ENCODE results near the gene GBA2.
A peak's percentile ranks its signal among the peaks of the same experiment; 100 is the strongest.

GBA2 gene

GRCh38 chr9:35763803-35764202 is 14.8 kb upstream of the GBA2 start:
- no peak for DNase-seq (ENCODE audit: low read depth)

GRCh38 chr9:35763181-35763580 is 14.2 kb upstream of the GBA2 start:
- no peak for DNase-seq (ENCODE audit: low read depth)

DNA sequence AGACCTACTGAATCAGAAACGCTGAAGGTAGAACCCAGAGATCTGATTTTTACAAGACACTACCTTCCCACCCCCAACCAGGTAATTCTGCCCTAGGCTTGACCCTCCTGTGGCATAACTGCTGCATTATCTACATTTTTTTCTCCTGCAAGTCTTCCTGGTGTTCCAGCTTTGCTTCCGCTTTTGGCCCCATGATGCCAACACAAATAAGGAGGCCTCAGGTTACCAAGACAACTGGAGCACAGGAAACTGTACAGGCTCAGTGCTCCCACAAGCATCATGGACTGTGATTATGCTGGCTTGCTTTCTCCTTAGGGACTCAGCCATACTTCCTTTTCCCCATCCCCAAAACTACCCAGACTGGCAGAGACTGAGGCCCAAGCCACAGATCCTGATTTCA is 11.6 kb upstream of the GBA2 start:
- no peak for DNase-seq (ENCODE audit: low read depth)

DNA sequence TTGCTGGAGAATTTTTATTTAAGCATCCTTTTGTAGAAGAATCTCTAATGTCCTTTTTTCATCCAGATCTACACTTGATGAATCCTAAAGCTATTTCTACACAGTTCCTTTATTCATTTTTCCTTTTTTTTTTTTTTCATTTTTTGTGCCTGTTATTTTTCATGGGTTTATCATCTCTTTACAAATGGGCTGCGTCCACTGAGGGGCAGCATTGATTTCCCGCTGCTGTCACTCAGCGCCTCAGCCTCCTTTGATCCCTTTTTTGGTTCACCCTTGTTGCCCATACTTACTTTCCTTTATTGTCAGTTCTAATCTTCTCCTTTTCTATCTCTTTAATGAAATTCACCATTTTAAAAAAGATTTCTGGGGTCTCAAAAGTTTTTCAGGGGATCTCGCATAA is 10.8 kb upstream of the GBA2 start:
- no peak for DNase-seq (ENCODE audit: low read depth)

- DNase-seq (ENCODE audit: low read depth): no peak
Measured at GRCh38 chr9:35758475-35759050, 9.5 kb upstream of the GBA2 start.

GRCh38 chr9:35757892-35758275 is 8.9 kb upstream of the GBA2 start:
- DNase-seq (ENCODE audit: low read depth): no peak

DNA sequence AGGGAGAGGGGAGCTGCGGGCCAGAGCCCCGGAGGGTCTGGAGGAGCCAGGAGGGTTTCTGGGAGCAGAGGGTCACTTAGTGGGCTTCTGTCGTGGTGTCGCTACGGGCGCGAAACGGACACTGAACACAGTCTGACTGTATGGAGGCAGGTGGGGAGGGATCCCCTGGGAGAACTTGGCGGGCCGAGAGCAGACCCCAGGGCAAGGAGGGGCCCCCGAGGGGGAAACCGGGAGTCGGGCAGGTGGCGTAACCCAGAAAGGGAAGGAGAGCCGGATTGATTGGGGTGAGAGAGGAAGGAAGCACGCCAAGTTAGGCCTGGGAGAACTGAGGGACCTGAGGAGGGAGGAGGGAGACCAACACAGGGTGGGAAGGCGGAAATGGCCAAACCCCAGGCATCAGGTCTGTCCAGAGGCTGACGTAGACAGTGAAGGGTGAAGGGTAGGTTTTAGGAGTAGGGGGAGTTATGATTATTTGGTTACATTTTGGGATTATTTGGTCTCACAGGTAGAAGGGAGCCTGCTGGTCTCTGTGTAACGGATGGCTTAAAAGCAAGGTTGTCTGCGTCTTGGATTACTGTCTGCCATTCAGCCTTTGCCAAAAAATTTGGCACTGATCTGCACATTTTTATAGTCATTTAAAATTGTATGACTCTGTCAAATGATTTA is 8.3 kb upstream of the GBA2 start:
- DNase-seq (ENCODE audit: low read depth): peak; percentile 7

GRCh38 chr9:35756275-35757225 is 7.5 kb upstream of the GBA2 start:
- peak; percentile 75 for DNase-seq (ENCODE audit: low read depth)

DNA sequence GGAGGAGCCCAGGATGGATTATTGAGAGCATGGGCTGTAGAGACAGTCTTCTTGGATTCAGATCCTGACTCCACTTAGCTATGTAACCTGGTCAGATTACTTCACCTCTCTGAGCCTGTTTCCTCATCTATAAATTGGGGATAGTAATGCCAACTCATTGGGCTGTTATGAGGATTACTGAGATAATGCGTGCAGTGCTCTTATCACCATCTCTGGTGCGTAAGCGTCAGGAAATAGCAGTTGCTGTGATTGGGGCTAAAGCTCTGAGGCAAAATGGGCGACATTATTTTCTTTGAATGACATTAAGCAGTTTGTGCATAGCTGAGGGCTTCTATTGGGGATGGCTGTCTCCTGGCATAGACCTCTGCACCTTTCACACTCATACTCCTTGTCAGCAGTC is 6.0 kb upstream of the GBA2 start:
- no peak for DNase-seq (ENCODE audit: low read depth)

DNA sequence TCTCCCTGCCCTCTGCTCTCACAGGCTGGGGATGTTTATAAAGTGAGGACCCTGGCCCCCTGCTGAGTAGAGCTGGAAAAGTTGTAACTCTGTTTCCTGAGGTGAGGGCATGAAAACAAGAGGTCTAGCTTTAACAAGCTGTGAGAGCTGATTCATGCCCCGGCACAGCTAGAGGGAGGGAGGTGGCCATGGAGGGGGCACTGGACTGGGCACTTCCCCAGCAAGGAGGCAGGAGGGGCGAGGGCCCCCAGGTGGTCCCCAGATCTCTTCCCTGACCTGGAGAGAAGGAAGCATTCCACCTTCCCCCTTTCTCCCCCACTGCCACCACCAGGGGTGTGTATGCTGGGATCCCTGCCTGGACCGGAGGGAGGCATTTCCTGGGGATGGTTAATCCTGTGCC is 5.2 kb upstream of the GBA2 start, which contains the start of gene MSMP:
Gene MSMP (minus strand): TSS at position 13 of the 400 bp plus-strand sequence. CDS start 147 bp downstream, outside the sequence.
- no peak for DNase-seq (ENCODE audit: low read depth)

DNA sequence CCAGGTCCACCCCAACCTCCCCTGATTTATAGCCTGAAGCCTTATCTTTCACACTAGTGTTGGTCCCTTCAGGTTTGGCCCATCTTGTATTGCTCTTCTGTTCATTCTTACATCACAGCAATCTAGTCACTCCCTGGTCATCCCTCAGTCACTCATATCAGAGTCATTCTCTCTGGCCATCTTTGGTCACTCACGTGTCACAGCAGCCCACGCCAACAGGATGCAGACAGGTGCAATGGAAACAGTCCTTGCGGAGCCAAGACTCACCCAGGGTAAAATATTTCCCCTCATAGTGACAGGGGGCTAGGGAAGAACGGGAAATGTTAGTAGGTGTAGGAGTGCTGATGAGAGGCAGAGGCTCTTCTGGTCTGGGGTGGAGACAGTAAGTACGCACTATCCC is 4.4 kb upstream of the GBA2 start:
- no peak for DNase-seq (ENCODE audit: low read depth)

DNA sequence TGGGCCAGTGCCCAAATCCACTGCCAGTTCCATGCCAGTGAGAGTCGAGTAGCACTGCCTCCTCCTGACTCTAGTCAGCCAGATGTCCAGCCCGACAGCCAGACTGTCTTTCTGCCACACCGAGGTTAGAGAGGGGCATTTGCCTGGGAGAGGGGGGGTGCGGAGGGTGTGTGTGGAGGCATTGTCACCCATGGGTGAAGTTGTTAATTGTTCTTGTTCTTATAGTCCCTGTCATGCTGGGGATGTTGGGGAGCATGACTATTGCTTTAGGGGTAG is 1.2 kb upstream of the GBA2 start:
- no peak for DNase-seq (ENCODE audit: low read depth)

GRCh38 chr9:35749515-35750255 is 657 bp upstream of the GBA2 start:
- peak; percentile 32 for DNase-seq (ENCODE audit: low read depth)

GRCh38 chr9:35748242-35748857 is 678 bp downstream of the GBA2 start:
- DNase-seq (ENCODE audit: low read depth): no peak

GRCh38 chr9:35746583-35746982 is 2.4 kb downstream of the GBA2 start:
- no peak for DNase-seq (ENCODE audit: low read depth)

DNA sequence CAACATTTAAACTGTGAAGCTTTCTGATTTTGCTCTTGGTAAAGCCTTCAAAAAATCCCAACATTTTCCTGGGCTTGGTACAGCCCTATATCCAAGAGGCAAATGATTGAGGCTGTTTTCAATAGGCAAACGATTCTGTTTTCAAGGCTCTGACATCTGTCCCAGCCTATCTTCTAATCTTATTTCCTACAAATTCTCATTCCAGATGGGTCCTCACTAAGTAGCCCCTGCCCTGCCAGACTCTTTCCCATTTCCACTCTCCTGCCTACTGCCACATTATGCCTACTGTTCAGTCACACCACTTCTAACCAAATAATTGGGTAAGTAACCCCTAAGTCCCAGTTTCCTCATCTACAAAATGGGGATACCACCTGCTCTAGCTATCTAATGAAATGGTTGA is 3.5 kb downstream of the GBA2 start:
- no peak for DNase-seq (ENCODE audit: low read depth)

- DNase-seq (ENCODE audit: low read depth): no peak
Measured at GRCh38 chr9:35743880-35744518, 5.0 kb downstream of the GBA2 start.

- DNase-seq (ENCODE audit: low read depth): no peak
Measured at GRCh38 chr9:35743452-35743851, 5.6 kb downstream of the GBA2 start.

GRCh38 chr9:35741740-35742139 is 7.3 kb downstream of the GBA2 start:
- no peak for DNase-seq (ENCODE audit: low read depth)

GRCh38 chr9:35740243-35740642 is 8.8 kb downstream of the GBA2 start:
- DNase-seq (ENCODE audit: low read depth): no peak

DNA sequence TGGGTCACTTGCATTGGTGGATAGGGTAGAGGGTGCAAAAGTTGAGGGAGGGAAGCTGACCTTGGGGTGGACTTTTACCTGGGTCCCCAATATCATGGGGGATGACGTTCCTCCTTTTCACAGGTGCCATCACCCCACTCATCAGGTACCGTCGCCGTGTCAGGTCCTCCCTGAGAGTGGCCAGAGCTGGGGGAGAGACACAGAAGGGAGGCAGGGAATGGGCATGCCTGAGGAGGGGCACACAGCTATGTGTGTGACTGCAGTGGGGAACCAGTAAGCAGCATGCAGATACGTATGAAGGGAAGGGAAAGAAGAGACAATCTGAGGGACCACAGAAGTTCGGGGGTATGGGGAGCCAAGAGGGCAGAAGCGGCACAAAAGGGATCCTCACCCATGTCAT is 10.1 kb downstream of the GBA2 start:
- DNase-seq (ENCODE audit: low read depth): no peak

DNA sequence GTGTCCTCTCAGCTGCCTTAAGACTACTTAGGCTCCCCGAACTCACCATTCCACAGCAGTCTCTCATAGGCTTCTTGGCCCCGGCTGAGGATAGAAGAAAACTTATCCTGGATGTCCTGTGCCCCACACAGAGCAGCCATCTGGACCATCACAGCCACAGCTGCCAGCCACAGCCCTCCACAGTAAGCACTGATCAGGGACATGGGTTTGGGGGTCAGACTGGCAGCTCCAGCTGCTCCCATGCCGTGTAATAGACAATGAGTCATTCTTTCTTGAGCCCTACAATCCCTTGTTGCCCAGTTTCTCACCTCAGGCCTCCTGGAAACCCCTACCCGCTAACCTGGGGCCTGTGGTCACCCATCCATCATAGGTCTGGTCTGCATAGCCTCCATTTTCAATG is 10.8 kb downstream of the GBA2 start:
- DNase-seq (ENCODE audit: low read depth): no peak
